ENCODE data around the gene IL1RL2.

DNA sequence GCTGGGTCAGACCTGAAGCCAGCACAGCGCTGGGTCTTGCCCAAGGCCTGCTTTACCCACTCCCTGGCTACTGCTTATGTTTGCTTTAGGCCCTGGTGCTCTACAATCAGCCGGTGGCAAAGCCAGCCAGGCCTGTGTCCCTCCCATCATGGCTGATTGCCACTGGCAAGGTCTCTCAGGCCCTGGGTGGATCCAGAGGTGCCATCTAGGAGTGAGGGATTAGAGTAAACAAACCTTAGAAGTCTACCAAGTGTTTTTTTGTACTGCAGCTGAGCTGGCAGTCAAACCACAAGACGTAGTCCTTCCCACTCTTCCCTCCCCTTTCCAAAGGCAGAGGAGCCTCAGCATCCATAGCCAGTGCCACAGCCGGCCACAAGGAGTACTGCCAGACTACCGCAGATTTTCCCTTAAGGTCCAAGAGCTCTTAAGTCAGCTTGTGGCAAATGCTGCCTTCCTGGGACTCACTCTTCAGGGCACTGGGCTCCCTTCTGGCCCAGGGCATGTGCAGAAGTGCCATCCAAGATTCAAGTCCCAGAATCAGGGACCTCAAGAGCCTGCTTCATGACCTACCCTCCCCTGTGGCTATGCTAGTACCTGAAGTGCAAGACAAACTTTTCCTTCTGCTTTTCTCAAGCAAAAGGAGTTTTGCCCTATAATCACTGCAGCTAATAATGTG lies 20.0 kb downstream of the IL1RL2 start:
- TF ChIP-seq POLR2A (IDR thresholded peaks at IDR 0.05) (no peak), POLR2AphosphoS5 (IDR thresholded peaks at IDR 0.05) (peak; percentile 48)
- TF ChIP-seq, protein P1, sequence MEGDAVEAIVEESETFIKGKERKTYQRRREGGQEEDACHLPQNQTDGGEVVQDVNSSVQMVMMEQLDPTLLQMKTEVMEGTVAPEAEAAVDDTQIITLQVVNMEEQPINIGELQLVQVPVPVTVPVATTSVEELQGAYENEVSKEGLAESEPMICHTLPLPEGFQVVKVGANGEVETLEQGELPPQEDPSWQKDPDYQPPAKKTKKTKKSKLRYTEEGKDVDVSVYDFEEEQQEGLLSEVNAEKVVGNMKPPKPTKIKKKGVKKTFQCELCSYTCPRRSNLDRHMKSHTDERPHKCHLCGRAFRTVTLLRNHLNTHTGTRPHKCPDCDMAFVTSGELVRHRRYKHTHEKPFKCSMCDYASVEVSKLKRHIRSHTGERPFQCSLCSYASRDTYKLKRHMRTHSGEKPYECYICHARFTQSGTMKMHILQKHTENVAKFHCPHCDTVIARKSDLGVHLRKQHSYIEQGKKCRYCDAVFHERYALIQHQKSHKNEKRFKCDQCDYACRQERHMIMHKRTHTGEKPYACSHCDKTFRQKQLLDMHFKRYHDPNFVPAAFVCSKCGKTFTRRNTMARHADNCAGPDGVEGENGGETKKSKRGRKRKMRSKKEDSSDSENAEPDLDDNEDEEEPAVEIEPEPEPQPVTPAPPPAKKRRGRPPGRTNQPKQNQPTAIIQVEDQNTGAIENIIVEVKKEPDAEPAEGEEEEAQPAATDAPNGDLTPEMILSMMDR (IDR thresholded peaks at IDR 0.05) = no peak
